BLaER1 treated with 17β-estradiol and CSF1 and Interleukin-3, amounts not matched to agents 10 nM and 100 nM (cell line): ENCODE measurements around the gene IGSF23.
"Not testable (repeated sequence)": the region's sequence is repeated elsewhere in the genome, so short reads cannot be mapped to it uniquely, and the experiment has no call there.

Source experiments
- H3K27ac ChIP-seq, 11 experiments: shearing (Covaris generic); formaldehyde crosslinking; 2 replicates each; pipeline ENCODE4 v1.8.1; 2022
- H3K27me3 ChIP-seq, 11 experiments: shearing (Covaris generic); formaldehyde crosslinking; 2 replicates each; pipeline ENCODE4 v1.8.1; 2022
- H3K36me3 ChIP-seq, 11 experiments: shearing (Covaris generic); formaldehyde crosslinking; 2 replicates each; pipeline ENCODE4 v1.8.1; 2022
- H3K4me1 ChIP-seq, 10 experiments: shearing (Covaris generic); formaldehyde crosslinking; 2 replicates each; pipeline ENCODE4 v1.8.1; 2022
- H3K4me2 ChIP-seq, 11 experiments: shearing (Covaris generic); formaldehyde crosslinking; 2 replicates each; pipeline ENCODE4 v1.8.1; 2022
- H3K4me3 ChIP-seq, 10 experiments: shearing (Covaris generic); formaldehyde crosslinking; 2 replicates each; pipeline ENCODE4 v1.8.1; 2022
- H3K9ac ChIP-seq, 11 experiments: shearing (Covaris generic); formaldehyde crosslinking; 2 replicates each; pipeline ENCODE4 v1.8.1; 2022
- H3K9me3 ChIP-seq, 11 experiments: shearing (Covaris generic); formaldehyde crosslinking; replicated peaks in 1 of 11; 2 replicates each; pipeline ENCODE4 v1.8.1; 2022
- H4K20me1 ChIP-seq, 11 experiments: shearing (Covaris generic); formaldehyde crosslinking; 2 replicates each; pipeline ENCODE4 v1.8.1; 2022
- Cebpa-rat ChIP-seq, 11 experiments: shearing (Covaris generic); IDR thresholded peaks; 2 replicates each; pipeline ENCODE4 v1.8.1; 2022

IGSF23 gene

GRCh38 chr19:44617110-44617880, 3.9 kb downstream of the IGSF23 start:
- no peaks in the 10 kb centered on the region for H3K27me3 ChIP-seq
- peaks cover 0 to 6% (median 0%) of the 10 kb centered on the region in 10 experiments; a peak in 2 of 20 replicates for H3K4me1 ChIP-seq
- no peak overlapping the region for H3K27ac ChIP-seq
- no peak overlapping the region for H3K4me3 ChIP-seq
- H3K36me3 ChIP-seq, result no peaks in the 10 kb centered on the region
- TF ChIP-seq Cebpa-rat (IDR thresholded peaks at IDR 0.05), result no peak
- no peak overlapping the region for H3K9ac ChIP-seq
- no peaks in the 10 kb centered on the region for H4K20me1 ChIP-seq
- no peak overlapping the region for H3K4me2 ChIP-seq
- no peaks in the 10 kb centered on the region for H3K9me3 ChIP-seq

GRCh38 chr19:44618640-44619357, 5.4 kb downstream of the IGSF23 start:
- H3K4me2 ChIP-seq, result no peak overlapping the region
- no peak overlapping the region for H3K27ac ChIP-seq
- H4K20me1 ChIP-seq, result no peaks in the 10 kb centered on the region
- no peaks in the 10 kb centered on the region for H3K27me3 ChIP-seq
- no peak overlapping the region for H3K9ac ChIP-seq
- H3K9me3 ChIP-seq, result no peaks in the 10 kb centered on the region
- no peaks in the 10 kb centered on the region for H3K36me3 ChIP-seq
- H3K4me1 ChIP-seq, result peaks cover 0 to 21% (median 10%) of the 10 kb centered on the region in 10 experiments; a peak in 13 of 20 replicates
- TF ChIP-seq Cebpa-rat (IDR thresholded peaks at IDR 0.05), result no peak
- H3K4me3 ChIP-seq, result no peak overlapping the region

- Histone ChIP-seq H4K20me1 (no peaks in the 10 kb centered on the region), H3K9ac (no peak overlapping the region), H3K9me3 (peaks cover 0 to 6% (median 3%) of the 10 kb centered on the region in 11 experiments; a peak in 9 of 22 replicates), H3K4me3 (no peak overlapping the region), H3K27me3 (no peaks in the 10 kb centered on the region), H3K4me2 (no peak overlapping the region), H3K4me1 (peaks cover 0 to 27% (median 10%) of the 10 kb centered on the region in 10 experiments; a peak in 13 of 20 replicates), H3K27ac (no peak overlapping the region), H3K36me3 (no peaks in the 10 kb centered on the region)
- TF ChIP-seq Cebpa-rat (IDR thresholded peaks at IDR 0.05), result no peak
Observed at GRCh38 chr19:44620667-44621066, 7.3 kb downstream of the IGSF23 start.

- Histone ChIP-seq H4K20me1 (no peaks in the 10 kb centered on the region), H3K4me1 (peaks cover 0 to 27% (median 10%) of the 10 kb centered on the region in 10 experiments; a peak in 13 of 20 replicates), H3K27me3 (no peaks in the 10 kb centered on the region), H3K36me3 (no peaks in the 10 kb centered on the region), H3K4me3 (no peak overlapping the region), H3K9me3 (peaks cover 0 to 12% (median 6%) of the 10 kb centered on the region in 11 experiments; a peak in 9 of 22 replicates), H3K9ac (no peak overlapping the region), H3K4me2 (no peak overlapping the region), H3K27ac (no peak overlapping the region)
- no peak for TF ChIP-seq Cebpa-rat (IDR thresholded peaks at IDR 0.05)
Observed at GRCh38 chr19:44621367-44621766, 8.0 kb downstream of the IGSF23 start.

- Histone ChIP-seq H4K20me1 (no peaks in the 10 kb centered on the region), H3K9ac (peak overlapping the region in 1 of 11 experiments; percentile 41; a peak in 2 of 22 replicates), H3K4me1 (peaks cover 0 to 27% (median 10%) of the 10 kb centered on the region in 10 experiments; a peak in 13 of 20 replicates), H3K4me2 (peak overlapping the region in 6 of 11 experiments; percentile 30 to 84 (median 64); a peak in 11 of 22 replicates), H3K27ac (peak overlapping the region in 5 of 11 experiments; percentile 16 to 70 (median 41); a peak in 7 of 22 replicates), H3K36me3 (no peaks in the 10 kb centered on the region), H3K4me3 (no peak overlapping the region), H3K27me3 (no peaks in the 10 kb centered on the region), H3K9me3 (peaks cover 0 to 12% (median 6%) of the 10 kb centered on the region in 11 experiments; a peak in 9 of 22 replicates)
- TF ChIP-seq Cebpa-rat (IDR thresholded peaks at IDR 0.05), result no peak
Observed at GRCh38 chr19:44623080-44623479, 9.7 kb downstream of the IGSF23 start.

GRCh38 chr19:44623626-44624025, 10.3 kb downstream of the IGSF23 start:
- Histone ChIP-seq H3K4me1 (peaks cover 0 to 27% (median 10%) of the 10 kb centered on the region in 10 experiments; a peak in 13 of 20 replicates), H3K9me3 (peaks cover 0 to 12% (median 6%) of the 10 kb centered on the region in 11 experiments; a peak in 9 of 22 replicates), H3K9ac (0 out of 22 replicates have a peak overlapping the region, but pooled peaks of 1 of the 11 experiments have one; percentile 41), H3K27ac (peak overlapping the region in 3 of 11 experiments; percentile 17 to 70 (median 39); a peak in 6 of 22 replicates), H3K27me3 (no peaks in the 10 kb centered on the region), H3K4me3 (no peak overlapping the region), H4K20me1 (no peaks in the 10 kb centered on the region), H3K36me3 (no peaks in the 10 kb centered on the region), H3K4me2 (peak overlapping the region in 6 of 11 experiments; percentile 30 to 84 (median 64); a peak in 10 of 22 replicates)
- TF ChIP-seq Cebpa-rat (IDR thresholded peaks at IDR 0.05), result no peak

GRCh38 chr19:44624840-44625354, 11.5 kb downstream of the IGSF23 start:
- no peak for TF ChIP-seq Cebpa-rat (IDR thresholded peaks at IDR 0.05)
- no peak overlapping the region for H3K9ac ChIP-seq
- H3K9me3 ChIP-seq, result peaks cover 0 to 12% (median 6%) of the 10 kb centered on the region in 11 experiments; a peak in 9 of 22 replicates
- H3K4me2 ChIP-seq, result peak overlapping the region in 2 of 11 experiments; percentile 26 to 68; a peak in 3 of 22 replicates
- peaks cover 0 to 27% (median 10%) of the 10 kb centered on the region in 10 experiments; a peak in 13 of 20 replicates for H3K4me1 ChIP-seq
- H3K27me3 ChIP-seq, result no peaks in the 10 kb centered on the region
- no peaks in the 10 kb centered on the region for H4K20me1 ChIP-seq
- no peak overlapping the region for H3K27ac ChIP-seq
- no peak overlapping the region for H3K4me3 ChIP-seq
- H3K36me3 ChIP-seq, result no peaks in the 10 kb centered on the region

- H3K27ac ChIP-seq, H3K4me2 ChIP-seq, H3K36me3 ChIP-seq, H3K4me3 ChIP-seq, H3K27me3 ChIP-seq, H4K20me1 ChIP-seq, H3K9ac ChIP-seq: not testable (repeated sequence)
- Histone ChIP-seq H3K9me3 (peaks cover 0 to 15% (median 6%) of the 10 kb centered on the region in 11 experiments; a peak in 9 of 22 replicates), H3K4me1 (peaks cover 0 to 27% (median 10%) of the 10 kb centered on the region in 10 experiments; a peak in 13 of 20 replicates)
Observed at GRCh38 chr19:44625637-44626036, 12.3 kb downstream of the IGSF23 start.
